ENCODE measurements around the gene KRTAP12-3.

DNA sequence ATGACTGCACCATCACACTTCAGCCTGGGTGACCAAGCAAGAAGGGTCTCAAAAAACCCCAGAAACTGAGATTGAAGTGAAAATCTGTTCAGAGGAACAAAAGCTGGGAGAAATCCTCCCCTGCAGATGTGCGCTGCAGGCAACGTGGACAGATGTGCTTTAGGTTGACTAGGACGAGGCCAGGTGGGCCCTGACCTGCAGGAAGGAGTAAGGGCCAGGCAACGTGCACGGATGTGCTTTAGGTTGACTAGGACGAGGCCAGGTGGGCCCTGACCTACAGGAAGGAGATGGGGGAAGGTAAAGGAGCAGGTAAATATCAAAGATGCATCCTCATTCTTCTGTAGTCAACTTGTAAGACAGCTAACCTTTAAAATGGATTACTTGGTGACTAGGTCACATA lies 26.8 kb downstream of the KRTAP12-3 start:
- TF ChIP-seq, protein P1, sequence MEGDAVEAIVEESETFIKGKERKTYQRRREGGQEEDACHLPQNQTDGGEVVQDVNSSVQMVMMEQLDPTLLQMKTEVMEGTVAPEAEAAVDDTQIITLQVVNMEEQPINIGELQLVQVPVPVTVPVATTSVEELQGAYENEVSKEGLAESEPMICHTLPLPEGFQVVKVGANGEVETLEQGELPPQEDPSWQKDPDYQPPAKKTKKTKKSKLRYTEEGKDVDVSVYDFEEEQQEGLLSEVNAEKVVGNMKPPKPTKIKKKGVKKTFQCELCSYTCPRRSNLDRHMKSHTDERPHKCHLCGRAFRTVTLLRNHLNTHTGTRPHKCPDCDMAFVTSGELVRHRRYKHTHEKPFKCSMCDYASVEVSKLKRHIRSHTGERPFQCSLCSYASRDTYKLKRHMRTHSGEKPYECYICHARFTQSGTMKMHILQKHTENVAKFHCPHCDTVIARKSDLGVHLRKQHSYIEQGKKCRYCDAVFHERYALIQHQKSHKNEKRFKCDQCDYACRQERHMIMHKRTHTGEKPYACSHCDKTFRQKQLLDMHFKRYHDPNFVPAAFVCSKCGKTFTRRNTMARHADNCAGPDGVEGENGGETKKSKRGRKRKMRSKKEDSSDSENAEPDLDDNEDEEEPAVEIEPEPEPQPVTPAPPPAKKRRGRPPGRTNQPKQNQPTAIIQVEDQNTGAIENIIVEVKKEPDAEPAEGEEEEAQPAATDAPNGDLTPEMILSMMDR (IDR thresholded peaks at IDR 0.05; ENCODE audit: low read depth, low read length, missing input control): no peak
- TF ChIP-seq, protein P2, sequence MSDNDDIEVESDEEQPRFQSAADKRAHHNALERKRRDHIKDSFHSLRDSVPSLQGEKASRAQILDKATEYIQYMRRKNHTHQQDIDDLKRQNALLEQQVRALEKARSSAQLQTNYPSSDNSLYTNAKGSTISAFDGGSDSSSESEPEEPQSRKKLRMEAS (IDR thresholded peaks at IDR 0.05): no peak
- no peak for TF ChIP-seq FOXA2 (IDR thresholded peaks at IDR 0.05)
- TF ChIP-seq RAD21 (IDR thresholded peaks at IDR 0.05): no peak
- no peak for TF ChIP-seq NR2F2 (IDR thresholded peaks at IDR 0.05)
- TF ChIP-seq TAF1 (conservative IDR thresholded peaks at IDR 0.05): no peak
- TF ChIP-seq HNF4A (conservative IDR thresholded peaks at IDR 0.05): no peak
- TF ChIP-seq JUND (IDR thresholded peaks at IDR 0.05): no peak
- TF ChIP-seq REST (IDR thresholded peaks at IDR 0.05): no peak
- TF ChIP-seq HNF4G (IDR thresholded peaks at IDR 0.05): no peak
- TF ChIP-seq YY1 (IDR thresholded peaks at IDR 0.05): no peak
- TF ChIP-seq, protein P3, sequence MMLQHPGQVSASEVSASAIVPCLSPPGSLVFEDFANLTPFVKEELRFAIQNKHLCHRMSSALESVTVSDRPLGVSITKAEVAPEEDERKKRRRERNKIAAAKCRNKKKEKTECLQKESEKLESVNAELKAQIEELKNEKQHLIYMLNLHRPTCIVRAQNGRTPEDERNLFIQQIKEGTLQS (IDR thresholded peaks at IDR 0.05): no peak
- no peak for TF ChIP-seq SP1 (IDR thresholded peaks at IDR 0.05)

All from liver (tissue), 3 donors.